MCF 10A (cell line): ENCODE measurements around the gene DNM1L. TPM values are rescaled to one million over a fixed set of nuclear protein-coding genes. Genes with fewer than 3 reads are reported as not detected.

Experiments used
- BruUV-seq: library from RNA; stranded (reverse); fragments of 400-500 nt; replicated peaks from 2 replicates; lab custom pipeline; 2021; lab: Mats Ljungman, UMichigan
- CTCF ChIA-PET: fragments of 300-600 bp; sonication (Branson Sonifier 250); formaldehyde crosslinking; extraction: SDS; loops from one replicate; lab custom pipeline; 2021; ENCODE audit warnings: antibody characterized with exemption, inconsistent platforms; lab: Yijun Ruan, JAX
- POLR2A ChIA-PET: fragments of 300-600, 350-650 bp; sonication (Branson Sonifier 250); formaldehyde crosslinking; extraction: SDS; loops from one replicate; lab custom pipeline; 2020; ENCODE audit warnings: antibody characterized with exemption, inconsistent platforms; lab: Yijun Ruan, JAX
- DNase-seq: peaks from one replicate; pipeline ENCODE4 v3.0.0-alpha.2; 2018; ENCODE audit not compliant: unreplicated experiment
- H3K27ac Mint-ChIP-seq: one replicate; pipeline ENCODE4 v1.8.0; 2022; ENCODE audit warnings: mild to moderate bottlenecking, low read depth, mixed read lengths; ENCODE audit not compliant: unreplicated experiment
- H3K27me3 Mint-ChIP-seq: one replicate; pipeline ENCODE4 v1.8.0; 2022; ENCODE audit warnings: mixed read lengths; ENCODE audit not compliant: insufficient read depth, unreplicated experiment
- H3K36me3 Mint-ChIP-seq: one replicate; pipeline ENCODE4 v1.8.0; 2022; ENCODE audit warnings: mild to moderate bottlenecking, moderate library complexity, mixed read lengths; ENCODE audit not compliant: insufficient read depth, unreplicated experiment
- H3K4me1 Mint-ChIP-seq: one replicate; pipeline ENCODE4 v1.8.0; 2022; ENCODE audit warnings: mixed read lengths; ENCODE audit not compliant: insufficient read depth, unreplicated experiment
- H3K4me3 Mint-ChIP-seq: one replicate; pipeline ENCODE4 v1.8.0; 2022; ENCODE audit warnings: mild to moderate bottlenecking, moderate library complexity, mixed read lengths; ENCODE audit not compliant: unreplicated experiment
- H3K9me3 Mint-ChIP-seq: one replicate; pipeline ENCODE4 v1.8.0; 2022; ENCODE audit warnings: mixed read lengths; ENCODE audit not compliant: unreplicated experiment
- intact Hi-C: fragments of 100-400 bp; cut with micrococcal nuclease; formaldehyde crosslinking; loops from 2 replicates; pipeline ENCODE4 v1.14.1; 2022
- total RNA-seq: library from RNA; stranded (reverse); gene quantifications from 2 replicates; pipeline ENCODE4 v1.2.3, GENCODE V29; 2022
- TF ChIP-seq, protein P1 (sequence below): fragments of 200-600 bp; IDR thresholded peaks from one replicate; pipeline ENCODE4 v1.8.0; 2022; ENCODE audit warnings: antibody characterized with exemption, mild to moderate bottlenecking; ENCODE audit not compliant: unreplicated experiment

DNM1L gene
- total RNA-seq, 1 experiment from 2014 or later = 86.9 TPM

DNA sequence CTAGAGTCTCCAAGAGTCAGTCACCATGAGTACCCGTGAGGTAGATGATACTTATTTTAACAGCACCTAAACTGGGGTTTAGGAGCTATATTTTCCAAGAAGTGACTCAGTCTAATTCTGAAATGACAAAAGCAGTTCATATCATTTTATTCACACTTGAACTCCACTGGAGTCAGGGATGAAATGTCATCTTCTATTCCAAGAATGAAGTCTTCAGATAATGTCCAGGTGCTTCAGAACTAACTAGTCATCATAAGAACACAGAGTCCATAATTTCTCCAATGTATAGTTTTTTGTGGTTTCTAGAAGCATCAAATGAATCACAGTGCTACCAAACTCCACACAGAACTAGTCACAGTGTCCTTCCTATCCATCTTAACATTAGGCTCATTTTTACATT lies 13.3 kb downstream of the DNM1L start:
- intact Hi-C loops = no loop called here
- POLR2A ChIA-PET = interaction anchor here (0.7 to 1.5 kb wide), 4 partner anchors 14 to 41 kb away, joined by 3 to 4 read pairs (median 3); no protein-coding TSS in a partner anchor
- Mint-ChIP-seq H3K9me3 (peaks cover 13% of the 10 kb centered on the region), H3K27ac (no peak overlapping the region), H3K4me3 (no peak overlapping the region), H3K27me3 (no peaks in the 10 kb centered on the region), H3K4me1 (peaks cover 5% of the 10 kb centered on the region), H3K36me3 (peaks cover 24% of the 10 kb centered on the region)
- DNase-seq = no peak
- no TSS peak for BruUV-seq
- TF ChIP-seq, protein P1, sequence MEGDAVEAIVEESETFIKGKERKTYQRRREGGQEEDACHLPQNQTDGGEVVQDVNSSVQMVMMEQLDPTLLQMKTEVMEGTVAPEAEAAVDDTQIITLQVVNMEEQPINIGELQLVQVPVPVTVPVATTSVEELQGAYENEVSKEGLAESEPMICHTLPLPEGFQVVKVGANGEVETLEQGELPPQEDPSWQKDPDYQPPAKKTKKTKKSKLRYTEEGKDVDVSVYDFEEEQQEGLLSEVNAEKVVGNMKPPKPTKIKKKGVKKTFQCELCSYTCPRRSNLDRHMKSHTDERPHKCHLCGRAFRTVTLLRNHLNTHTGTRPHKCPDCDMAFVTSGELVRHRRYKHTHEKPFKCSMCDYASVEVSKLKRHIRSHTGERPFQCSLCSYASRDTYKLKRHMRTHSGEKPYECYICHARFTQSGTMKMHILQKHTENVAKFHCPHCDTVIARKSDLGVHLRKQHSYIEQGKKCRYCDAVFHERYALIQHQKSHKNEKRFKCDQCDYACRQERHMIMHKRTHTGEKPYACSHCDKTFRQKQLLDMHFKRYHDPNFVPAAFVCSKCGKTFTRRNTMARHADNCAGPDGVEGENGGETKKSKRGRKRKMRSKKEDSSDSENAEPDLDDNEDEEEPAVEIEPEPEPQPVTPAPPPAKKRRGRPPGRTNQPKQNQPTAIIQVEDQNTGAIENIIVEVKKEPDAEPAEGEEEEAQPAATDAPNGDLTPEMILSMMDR = no peak
- CTCF ChIA-PET = interaction anchor here (0.6 to 1.6 kb wide), 5 partner anchors 10 to 226 kb away, joined by 3 to 6 read pairs (median 4); no protein-coding TSS in a partner anchor

DNA sequence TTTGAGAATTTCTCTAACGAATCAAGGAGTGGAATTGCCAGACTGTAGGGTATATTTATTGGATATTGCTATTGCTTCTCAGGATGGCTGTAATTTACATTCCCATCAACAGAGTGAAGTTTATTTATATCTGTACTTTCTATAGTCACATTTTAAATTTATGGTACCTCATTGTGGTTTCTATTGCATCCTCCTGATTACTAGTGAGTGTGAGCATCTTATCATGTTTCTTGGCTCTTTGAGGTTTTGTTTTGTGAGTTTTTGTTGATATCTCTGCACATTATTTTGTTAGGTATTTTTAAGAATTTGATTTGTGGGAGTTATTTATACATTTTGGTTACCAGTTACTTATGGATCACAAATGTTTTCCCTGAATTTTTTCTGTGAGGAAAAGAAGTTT lies 13.9 kb downstream of the DNM1L start:
- TF ChIP-seq, protein P1 = no peak
- CTCF ChIA-PET = interaction anchor here (1.3 to 1.6 kb wide), 2 partner anchors 9 to 62 kb away, joined by 3 to 6 read pairs; no protein-coding TSS in a partner anchor
- Mint-ChIP-seq H3K9me3 (peaks cover 13% of the 10 kb centered on the region), H3K4me1 (peaks cover 9% of the 10 kb centered on the region), H3K36me3 (peaks cover 24% of the 10 kb centered on the region), H3K27me3 (no peaks in the 10 kb centered on the region), H3K4me3 (no peak overlapping the region), H3K27ac (no peak overlapping the region)
- intact Hi-C loops = no loop called here
- POLR2A ChIA-PET = interaction anchor here (0.7 to 1.1 kb wide), 3 partner anchors 14 to 42 kb away, joined by 3 to 4 read pairs (median 3); no protein-coding TSS in a partner anchor
- BruUV-seq = no TSS peak
- no peak for DNase-seq

DNA sequence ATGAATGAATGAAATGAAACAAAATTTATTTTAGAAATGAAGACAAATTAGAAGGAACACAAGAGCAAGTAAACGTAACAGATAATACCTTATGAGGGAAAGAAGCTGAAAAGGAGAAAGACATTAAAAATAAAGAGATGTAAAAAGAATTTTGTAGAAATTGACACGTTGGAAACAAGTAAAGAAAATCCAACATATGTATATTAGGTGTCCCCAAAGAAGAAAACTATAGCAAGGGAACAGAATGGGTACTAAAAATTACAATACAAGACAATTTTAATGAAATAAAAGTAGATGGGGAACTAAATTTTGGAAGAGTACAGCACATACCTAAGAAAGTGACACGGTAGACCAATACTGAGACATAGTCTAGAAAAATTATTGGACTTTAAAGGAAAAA lies 16.7 kb downstream of the DNM1L start:
- no peak for DNase-seq
- Mint-ChIP-seq H3K27me3 (no peaks in the 10 kb centered on the region), H3K9me3 (peaks cover 13% of the 10 kb centered on the region), H3K4me1 (peaks cover 9% of the 10 kb centered on the region), H3K4me3 (no peak overlapping the region), H3K36me3 (peaks cover 24% of the 10 kb centered on the region), H3K27ac (no peak overlapping the region)
- intact Hi-C loops = no loop called here
- ChIA-PET POLR2A (no interaction called here), CTCF (interaction anchor here (0.6 to 1.2 kb wide), 3 partner anchors 10 to 1077 kb away, joined by 3 to 4 read pairs (median 4); no protein-coding TSS in a partner anchor)
- TF ChIP-seq, protein P1 = no peak
- no TSS peak for BruUV-seq

DNA sequence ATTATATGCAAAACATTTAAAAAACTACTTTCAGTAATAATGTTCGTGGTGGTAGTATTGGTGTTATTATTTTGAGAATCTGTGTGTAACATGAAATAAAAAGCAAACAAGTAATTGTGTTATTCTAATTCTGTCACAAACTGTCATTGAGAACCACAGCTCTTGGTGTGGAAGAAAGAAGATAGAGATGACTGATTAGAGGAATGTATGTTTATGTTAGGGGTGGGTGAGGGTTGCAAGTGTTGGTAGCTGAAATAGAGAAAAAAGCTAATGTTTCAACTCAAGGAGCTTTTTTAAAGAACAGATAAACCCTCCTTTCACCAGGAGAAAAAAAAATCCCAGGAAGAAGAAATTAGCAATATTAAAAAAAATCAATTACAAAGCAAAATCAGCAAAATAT lies 18.3 kb downstream of the DNM1L start:
- peaks cover 26% of the 10 kb centered on the region for H3K36me3 Mint-ChIP-seq
- H3K4me3 Mint-ChIP-seq = no peak overlapping the region
- ChIA-PET CTCF (interaction anchor here (0.6 to 0.9 kb wide), 2 partner anchors 330 to 386 kb away, joined by 3 read pairs; no protein-coding TSS in a partner anchor), POLR2A (interaction anchor here (1.2 kb wide), 1 partner anchor 17 kb away, joined by 4 read pairs; no protein-coding TSS in a partner anchor)
- no peak for DNase-seq
- peaks cover 13% of the 10 kb centered on the region for H3K9me3 Mint-ChIP-seq
- peak overlapping the region; percentile 44 for H3K27ac Mint-ChIP-seq
- no TSS peak for BruUV-seq
- H3K4me1 Mint-ChIP-seq = peaks cover 9% of the 10 kb centered on the region
- H3K27me3 Mint-ChIP-seq = no peaks in the 10 kb centered on the region
- intact Hi-C loops = no loop called here
- TF ChIP-seq, protein P1 = no peak
